PFSK-1 (cell line): ENCODE data around the gene PSMB4.

Source experiments
- FOXP2 ChIP-seq: optimal IDR thresholded peaks from 2 replicates; pipeline ENCODE3; 2011; ENCODE audit warnings: borderline replicate concordance, control low read depth, inconsistent platforms; ENCODE audit not compliant: insufficient read depth; ENCODE audit errors: extremely low read length, extremely low read depth
- POLR2AphosphoS5 ChIP-seq: IDR thresholded peaks from 2 replicates; pipeline ENCODE4 v1.6.1; 2012; ENCODE audit warnings: low read depth, mild to moderate bottlenecking, control low read depth, low read length, moderate library complexity
- SIN3A ChIP-seq: IDR thresholded peaks from 2 replicates; pipeline ENCODE4 v1.6.1; 2012; ENCODE audit warnings: mild to moderate bottlenecking, low read length, moderate library complexity, borderline replicate concordance; ENCODE audit not compliant: insufficient read depth
- TAF1 ChIP-seq: IDR thresholded peaks from 2 replicates; pipeline ENCODE4 v1.6.1; 2012; ENCODE audit warnings: low read length, control low read depth, borderline replicate concordance; ENCODE audit not compliant: insufficient read depth
- TF ChIP-seq, protein P1 (sequence below), 2 experiments: IDR thresholded peaks; 2 replicates each; pipeline versions ENCODE4 v1.6.1 to v1.8.0; 2011 to 2012; ENCODE audit warnings: low read depth in 2 of 2, low read length in 2 of 2, control low read depth in 1 of 2, inconsistent platforms in 1 of 2, mild to moderate bottlenecking in 1 of 2, moderate library complexity in 1 of 2; ENCODE audit not compliant: insufficient read depth in 1 of 2

PSMB4 gene

GRCh38 chr1:151369302-151369610 lies 30.1 kb upstream of the PSMB4 start:
- TF ChIP-seq POLR2AphosphoS5 (no peak), FOXP2 (no peak), TAF1 (no peak), SIN3A (no peak)
- TF ChIP-seq, protein P1, sequence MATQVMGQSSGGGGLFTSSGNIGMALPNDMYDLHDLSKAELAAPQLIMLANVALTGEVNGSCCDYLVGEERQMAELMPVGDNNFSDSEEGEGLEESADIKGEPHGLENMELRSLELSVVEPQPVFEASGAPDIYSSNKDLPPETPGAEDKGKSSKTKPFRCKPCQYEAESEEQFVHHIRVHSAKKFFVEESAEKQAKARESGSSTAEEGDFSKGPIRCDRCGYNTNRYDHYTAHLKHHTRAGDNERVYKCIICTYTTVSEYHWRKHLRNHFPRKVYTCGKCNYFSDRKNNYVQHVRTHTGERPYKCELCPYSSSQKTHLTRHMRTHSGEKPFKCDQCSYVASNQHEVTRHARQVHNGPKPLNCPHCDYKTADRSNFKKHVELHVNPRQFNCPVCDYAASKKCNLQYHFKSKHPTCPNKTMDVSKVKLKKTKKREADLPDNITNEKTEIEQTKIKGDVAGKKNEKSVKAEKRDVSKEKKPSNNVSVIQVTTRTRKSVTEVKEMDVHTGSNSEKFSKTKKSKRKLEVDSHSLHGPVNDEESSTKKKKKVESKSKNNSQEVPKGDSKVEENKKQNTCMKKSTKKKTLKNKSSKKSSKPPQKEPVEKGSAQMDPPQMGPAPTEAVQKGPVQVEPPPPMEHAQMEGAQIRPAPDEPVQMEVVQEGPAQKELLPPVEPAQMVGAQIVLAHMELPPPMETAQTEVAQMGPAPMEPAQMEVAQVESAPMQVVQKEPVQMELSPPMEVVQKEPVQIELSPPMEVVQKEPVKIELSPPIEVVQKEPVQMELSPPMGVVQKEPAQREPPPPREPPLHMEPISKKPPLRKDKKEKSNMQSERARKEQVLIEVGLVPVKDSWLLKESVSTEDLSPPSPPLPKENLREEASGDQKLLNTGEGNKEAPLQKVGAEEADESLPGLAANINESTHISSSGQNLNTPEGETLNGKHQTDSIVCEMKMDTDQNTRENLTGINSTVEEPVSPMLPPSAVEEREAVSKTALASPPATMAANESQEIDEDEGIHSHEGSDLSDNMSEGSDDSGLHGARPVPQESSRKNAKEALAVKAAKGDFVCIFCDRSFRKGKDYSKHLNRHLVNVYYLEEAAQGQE (IDR thresholded peaks at IDR 0.05; ENCODE audit: insufficient read depth in 1 of 2, low read depth in 2 of 2, low read length in 2 of 2) = no peak

DNA sequence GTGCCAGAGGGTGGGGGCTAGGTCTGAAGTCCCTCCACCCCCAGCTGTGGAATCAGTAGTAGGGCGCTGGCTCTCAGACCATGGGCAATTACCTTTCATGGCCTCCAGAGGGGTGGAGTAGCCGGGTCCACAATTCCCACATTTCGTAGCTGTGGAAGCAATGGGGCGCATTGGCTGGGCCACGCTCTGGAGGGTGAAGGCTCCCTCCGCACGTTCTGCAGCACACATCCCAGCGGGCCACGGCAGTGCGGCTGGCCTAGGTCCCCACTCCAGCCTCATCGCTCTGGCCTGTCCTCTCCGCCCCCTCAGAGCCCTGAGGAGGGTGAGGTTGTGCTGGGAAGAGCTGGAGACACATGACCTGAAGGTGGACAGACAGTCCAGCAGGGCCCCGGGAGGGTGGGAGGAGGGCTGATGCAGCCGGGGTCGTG lies 29.7 kb upstream of the PSMB4 start:
- TF ChIP-seq POLR2AphosphoS5 (no peak), TAF1 (no peak), FOXP2 (no peak)

GRCh38 chr1:151370211-151370911 lies 29.0 kb upstream of the PSMB4 start:
- TF ChIP-seq, protein P1 (IDR thresholded peaks at IDR 0.05; ENCODE audit: insufficient read depth in 1 of 2, low read depth in 2 of 2, low read length in 2 of 2) = no peak
- TF ChIP-seq FOXP2 = no peak
- TF ChIP-seq POLR2AphosphoS5 = no peak
- no peak for TF ChIP-seq SIN3A
- TF ChIP-seq TAF1 = no peak

GRCh38 chr1:151371370-151372057 lies 27.9 kb upstream of the PSMB4 start:
- TF ChIP-seq TAF1 (no peak), POLR2AphosphoS5 (0 out of 2 replicates have a peak, but pooled peaks have one; percentile 10)

DNA sequence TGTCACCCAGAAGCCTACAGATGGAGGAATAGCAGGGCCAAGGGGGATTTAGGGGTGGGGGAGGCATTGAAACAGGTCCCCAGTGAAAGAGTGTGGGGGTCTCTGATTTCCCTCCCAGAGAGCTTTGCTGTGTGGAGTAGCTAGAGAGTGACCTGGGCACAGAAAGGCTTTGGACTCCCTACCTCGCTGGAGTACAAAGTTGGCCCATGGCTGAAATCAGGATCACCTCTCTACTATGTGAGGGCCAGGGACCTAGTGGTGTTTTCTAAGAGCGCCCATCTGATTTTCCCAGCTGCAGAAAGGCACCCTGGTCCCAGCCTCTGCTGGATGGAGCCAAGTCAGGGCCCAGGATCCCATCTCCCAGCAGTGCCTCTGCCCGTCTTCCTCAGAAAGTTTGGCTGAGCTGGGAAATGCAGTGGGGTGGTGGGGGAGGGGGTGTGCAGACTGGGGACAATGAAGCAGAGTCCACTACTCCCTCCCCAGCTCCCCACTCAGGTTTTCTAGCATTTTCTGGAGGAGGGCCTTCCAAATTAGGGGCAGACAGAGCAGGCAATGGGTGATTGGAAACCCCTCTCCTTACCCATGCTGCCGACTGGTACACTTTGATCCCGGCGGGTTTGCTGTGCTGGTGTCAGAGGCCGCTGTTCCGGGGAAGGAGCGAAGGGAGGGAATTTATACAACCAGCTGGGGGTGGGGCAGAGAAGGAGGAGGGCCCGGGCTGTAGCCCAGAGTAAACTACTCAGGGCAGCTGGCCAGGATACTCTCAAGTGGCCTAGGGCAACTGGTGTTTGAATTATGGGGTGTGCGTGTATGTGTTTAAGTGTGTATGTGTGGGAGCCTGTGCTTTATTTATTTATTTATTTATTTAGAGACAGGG lies 27.1 kb upstream of the PSMB4 start, which contains the start of gene SELENBP1:
SELENBP1 (minus strand) TSS at position 648 of the 877 bp plus-strand sequence; CDS start at position 584, 64 bp downstream.
- TF ChIP-seq TAF1 = no peak; the same call in 1 of the 2 replicates
- no peak for TF ChIP-seq SIN3A
- TF ChIP-seq, protein P1 (IDR thresholded peaks at IDR 0.05; ENCODE audit: insufficient read depth in 1 of 2, low read depth in 2 of 2, low read length in 2 of 2) = no peak; a peak in 2 of 4 replicates
- peak; percentile 70 for TF ChIP-seq FOXP2
- peak; percentile 98 for TF ChIP-seq POLR2AphosphoS5
